IMR-90 (cell line): ENCODE data around the gene COPB1.

Experiments used
- BHLHE40 ChIP-seq: fragments of 150-350 bp; IDR thresholded peaks from 2 replicates; pipeline ENCODE4 v1.6.1; 2016; ENCODE audit warnings: mild to moderate bottlenecking, low read depth, low read length
- CEBPB ChIP-seq: IDR thresholded peaks from 2 replicates; pipeline ENCODE4 v1.6.1; 2012; ENCODE audit warnings: low read depth, low read length, improper control_type of control experiment
- CHD1 ChIP-seq: IDR thresholded peaks from 2 replicates; pipeline ENCODE4 v1.6.1; 2012; ENCODE audit warnings: low read depth, low read length, improper control_type of control experiment
- FOS ChIP-seq: fragments of 150-350 bp; IDR thresholded peaks from 2 replicates; pipeline ENCODE4 v1.6.1; 2016; ENCODE audit warnings: low read depth, low read length
- MAFK ChIP-seq: IDR thresholded peaks from 2 replicates; pipeline ENCODE4 v1.6.1; 2012; ENCODE audit warnings: low read depth, low read length, improper control_type of control experiment
- MXI1 ChIP-seq: IDR thresholded peaks from 2 replicates; pipeline ENCODE4 v1.6.1; 2012; ENCODE audit warnings: low read depth, mild to moderate bottlenecking, low read length, moderate library complexity, borderline replicate concordance
- NFE2L2 ChIP-seq: fragments of 150-350 bp; IDR thresholded peaks from 2 replicates; pipeline ENCODE4 v1.6.1; 2016; ENCODE audit warnings: low read depth, mild to moderate bottlenecking, low read length
- POLR2A ChIP-seq: IDR thresholded peaks from 2 replicates; pipeline ENCODE4 v1.6.1; 2012; ENCODE audit warnings: mild to moderate bottlenecking, low read depth, low read length
- RAD21 ChIP-seq: IDR thresholded peaks from 2 replicates; pipeline ENCODE4 v1.6.1; 2012; ENCODE audit warnings: low read length, improper control_type of control experiment
- RFX5 ChIP-seq: IDR thresholded peaks from 2 replicates; pipeline ENCODE4 v1.8.0; 2012; ENCODE audit warnings: low read depth, mild to moderate bottlenecking, low read length, moderate library complexity
- TF ChIP-seq, protein P1 (sequence below): conservative IDR thresholded peaks from 2 replicates; pipeline ENCODE4 v1.5.1; 2012; ENCODE audit warnings: mild to moderate bottlenecking, low read depth, low read length, improper control_type of control experiment
- TF ChIP-seq, protein P2 (sequence below): fragments of 150-350 bp; IDR thresholded peaks from 2 replicates; pipeline ENCODE4 v1.6.1; 2016; ENCODE audit warnings: low read depth, mild to moderate bottlenecking, low read length, moderate library complexity, borderline replicate concordance

DNA sequence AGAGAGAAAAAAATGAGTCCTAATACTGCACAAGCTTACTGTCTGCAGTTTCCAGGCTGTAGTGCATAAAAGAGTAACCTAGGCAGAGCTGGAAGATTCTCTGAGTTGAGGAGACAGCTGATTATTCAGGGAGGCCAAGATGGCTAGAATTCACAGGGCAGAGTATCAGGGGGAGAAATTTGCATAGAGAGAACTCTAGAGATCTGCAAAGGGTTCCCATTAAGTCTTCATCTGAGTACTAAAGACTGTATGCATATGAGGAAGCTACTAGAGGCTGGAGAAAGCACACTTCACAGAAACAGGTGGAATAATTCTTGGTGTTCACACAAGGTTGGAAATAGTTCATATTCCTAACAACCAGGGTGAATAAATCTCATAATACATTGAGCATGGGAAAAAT, 74.0 kb downstream of the COPB1 start:
- TF ChIP-seq, protein P1, sequence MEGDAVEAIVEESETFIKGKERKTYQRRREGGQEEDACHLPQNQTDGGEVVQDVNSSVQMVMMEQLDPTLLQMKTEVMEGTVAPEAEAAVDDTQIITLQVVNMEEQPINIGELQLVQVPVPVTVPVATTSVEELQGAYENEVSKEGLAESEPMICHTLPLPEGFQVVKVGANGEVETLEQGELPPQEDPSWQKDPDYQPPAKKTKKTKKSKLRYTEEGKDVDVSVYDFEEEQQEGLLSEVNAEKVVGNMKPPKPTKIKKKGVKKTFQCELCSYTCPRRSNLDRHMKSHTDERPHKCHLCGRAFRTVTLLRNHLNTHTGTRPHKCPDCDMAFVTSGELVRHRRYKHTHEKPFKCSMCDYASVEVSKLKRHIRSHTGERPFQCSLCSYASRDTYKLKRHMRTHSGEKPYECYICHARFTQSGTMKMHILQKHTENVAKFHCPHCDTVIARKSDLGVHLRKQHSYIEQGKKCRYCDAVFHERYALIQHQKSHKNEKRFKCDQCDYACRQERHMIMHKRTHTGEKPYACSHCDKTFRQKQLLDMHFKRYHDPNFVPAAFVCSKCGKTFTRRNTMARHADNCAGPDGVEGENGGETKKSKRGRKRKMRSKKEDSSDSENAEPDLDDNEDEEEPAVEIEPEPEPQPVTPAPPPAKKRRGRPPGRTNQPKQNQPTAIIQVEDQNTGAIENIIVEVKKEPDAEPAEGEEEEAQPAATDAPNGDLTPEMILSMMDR = no peak
- TF ChIP-seq POLR2A (no peak), CEBPB (no peak), BHLHE40 (no peak), RFX5 (no peak), RAD21 (no peak), MXI1 (no peak), FOS (no peak), CHD1 (no peak), MAFK (no peak), NFE2L2 (no peak)
- TF ChIP-seq, protein P2, sequence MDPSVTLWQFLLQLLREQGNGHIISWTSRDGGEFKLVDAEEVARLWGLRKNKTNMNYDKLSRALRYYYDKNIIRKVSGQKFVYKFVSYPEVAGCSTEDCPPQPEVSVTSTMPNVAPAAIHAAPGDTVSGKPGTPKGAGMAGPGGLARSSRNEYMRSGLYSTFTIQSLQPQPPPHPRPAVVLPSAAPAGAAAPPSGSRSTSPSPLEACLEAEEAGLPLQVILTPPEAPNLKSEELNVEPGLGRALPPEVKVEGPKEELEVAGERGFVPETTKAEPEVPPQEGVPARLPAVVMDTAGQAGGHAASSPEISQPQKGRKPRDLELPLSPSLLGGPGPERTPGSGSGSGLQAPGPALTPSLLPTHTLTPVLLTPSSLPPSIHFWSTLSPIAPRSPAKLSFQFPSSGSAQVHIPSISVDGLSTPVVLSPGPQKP = no peak
